Nephron progenitor cell (in vitro differentiated cells): Measurements from ENCODE around the gene TAGLN2.

ENCODE experiments used
- DNase-seq: peaks from one replicate; pipeline ENCODE4 v3.0.0; 2021
- H3K27ac Mint-ChIP-seq: 2 replicates; pipeline ENCODE4 v1.8.0; 2021; ENCODE audit warnings: mild to moderate bottlenecking, moderate library complexity, mixed read lengths
- H3K27me3 Mint-ChIP-seq: 2 replicates; pipeline ENCODE4 v1.8.0; 2021; ENCODE audit warnings: mild to moderate bottlenecking, low read depth, mixed read lengths; ENCODE audit not compliant: poor library complexity
- H3K36me3 Mint-ChIP-seq: 2 replicates; pipeline ENCODE4 v1.8.0; 2021; ENCODE audit warnings: low read depth, mixed read lengths
- H3K4me1 Mint-ChIP-seq: 2 replicates; pipeline ENCODE4 v1.8.0; 2021; ENCODE audit warnings: mixed read lengths
- H3K4me3 Mint-ChIP-seq: 2 replicates; pipeline ENCODE4 v1.8.0; 2021; ENCODE audit warnings: mild to moderate bottlenecking, moderate library complexity, mixed read lengths
- H3K9me3 Mint-ChIP-seq: 2 replicates; pipeline ENCODE4 v1.8.0; 2021; ENCODE audit warnings: mild to moderate bottlenecking, moderate library complexity, mixed read lengths
- TF ChIP-seq, protein P1 (sequence below): fragments of 200-600 bp; sonication (generic); IDR thresholded peaks from 2 replicates; pipeline ENCODE4 v1.5.0; 2021; ENCODE audit warnings: antibody characterized with exemption

TAGLN2 gene

DNA sequence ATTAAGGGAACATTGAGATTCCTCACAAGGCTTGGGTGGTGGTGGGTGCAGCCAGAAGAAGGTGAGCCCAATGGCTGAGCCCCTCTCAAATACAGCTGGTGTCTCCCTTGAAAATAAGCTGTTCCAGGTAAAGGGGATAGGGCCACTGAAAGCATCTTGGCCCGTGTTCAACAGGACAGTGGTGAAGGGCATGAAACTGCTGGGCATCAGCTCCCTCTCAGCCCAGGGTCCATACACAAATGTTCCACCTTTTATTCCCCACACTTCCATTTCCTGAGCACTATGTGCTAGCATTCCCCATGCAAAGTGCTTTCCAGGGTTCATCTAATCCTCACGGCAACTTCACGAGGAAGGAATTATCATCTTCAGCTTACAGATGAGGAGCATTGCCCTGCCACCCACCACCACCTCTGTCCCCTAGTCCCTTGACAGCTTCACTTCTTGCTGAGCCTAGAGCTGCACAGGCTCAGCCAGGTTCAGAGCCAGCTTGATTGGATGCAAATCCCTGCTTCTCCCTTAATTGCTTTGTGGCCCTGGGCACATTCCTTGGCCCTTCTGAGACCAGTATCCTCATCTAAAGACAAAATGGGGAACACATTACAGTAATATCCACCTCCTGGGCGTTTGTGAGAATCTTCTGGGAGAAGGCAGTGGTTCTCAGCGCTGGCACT, 9.6 kb downstream of the TAGLN2 start:
- Mint-ChIP-seq H3K4me1 (peaks cover 42% of the 10 kb centered on the region), H3K4me3 (no peak overlapping the region), H3K27ac (no peak overlapping the region), H3K27me3 (peaks cover 6% of the 10 kb centered on the region), H3K9me3 (no peaks in the 10 kb centered on the region), H3K36me3 (peaks cover 10% of the 10 kb centered on the region)
- TF ChIP-seq, protein P1, sequence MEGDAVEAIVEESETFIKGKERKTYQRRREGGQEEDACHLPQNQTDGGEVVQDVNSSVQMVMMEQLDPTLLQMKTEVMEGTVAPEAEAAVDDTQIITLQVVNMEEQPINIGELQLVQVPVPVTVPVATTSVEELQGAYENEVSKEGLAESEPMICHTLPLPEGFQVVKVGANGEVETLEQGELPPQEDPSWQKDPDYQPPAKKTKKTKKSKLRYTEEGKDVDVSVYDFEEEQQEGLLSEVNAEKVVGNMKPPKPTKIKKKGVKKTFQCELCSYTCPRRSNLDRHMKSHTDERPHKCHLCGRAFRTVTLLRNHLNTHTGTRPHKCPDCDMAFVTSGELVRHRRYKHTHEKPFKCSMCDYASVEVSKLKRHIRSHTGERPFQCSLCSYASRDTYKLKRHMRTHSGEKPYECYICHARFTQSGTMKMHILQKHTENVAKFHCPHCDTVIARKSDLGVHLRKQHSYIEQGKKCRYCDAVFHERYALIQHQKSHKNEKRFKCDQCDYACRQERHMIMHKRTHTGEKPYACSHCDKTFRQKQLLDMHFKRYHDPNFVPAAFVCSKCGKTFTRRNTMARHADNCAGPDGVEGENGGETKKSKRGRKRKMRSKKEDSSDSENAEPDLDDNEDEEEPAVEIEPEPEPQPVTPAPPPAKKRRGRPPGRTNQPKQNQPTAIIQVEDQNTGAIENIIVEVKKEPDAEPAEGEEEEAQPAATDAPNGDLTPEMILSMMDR = no peak
- DNase-seq = no peak

DNA sequence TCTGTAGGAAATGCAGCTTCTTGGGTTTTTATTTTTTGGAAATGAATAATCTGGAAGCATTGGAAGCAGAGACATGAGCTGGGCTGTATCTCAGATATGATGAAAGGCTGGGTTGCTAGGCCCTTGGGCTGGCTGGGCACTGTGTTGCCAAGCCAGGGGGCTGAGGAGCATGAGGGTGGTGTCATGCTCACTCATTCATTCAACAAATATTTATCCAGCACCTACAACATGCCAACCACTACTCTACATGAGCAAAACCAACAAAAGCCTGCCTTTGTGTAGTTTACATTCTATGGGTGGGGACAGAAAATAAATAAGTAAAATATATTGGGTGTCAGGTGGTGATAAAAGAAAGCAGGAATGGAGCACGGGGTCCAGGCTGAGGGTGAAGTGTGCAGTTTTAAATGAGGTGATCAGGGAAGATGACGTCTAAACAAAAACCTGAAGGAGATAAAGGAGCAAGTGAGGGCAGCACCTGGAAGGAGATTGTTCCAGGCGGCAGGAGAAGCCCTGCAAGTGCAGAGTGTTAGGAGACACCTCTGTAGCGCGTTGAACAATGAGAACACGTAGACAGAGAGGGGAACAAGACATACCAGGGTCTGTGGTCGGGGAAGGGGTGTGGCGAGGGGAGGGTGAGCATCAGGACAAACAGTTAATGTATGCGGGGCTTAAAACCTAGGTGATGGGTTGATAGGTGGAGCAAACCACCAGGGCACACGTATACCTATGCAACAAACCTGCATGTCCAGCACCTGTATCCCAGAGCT, 10.9 kb downstream of the TAGLN2 start:
- DNase-seq = no peak
- no peaks in the 10 kb centered on the region for H3K9me3 Mint-ChIP-seq
- TF ChIP-seq, protein P1 = no peak
- no peak overlapping the region for H3K27ac Mint-ChIP-seq
- peaks cover 6% of the 10 kb centered on the region for H3K27me3 Mint-ChIP-seq
- H3K36me3 Mint-ChIP-seq = no peaks in the 10 kb centered on the region
- H3K4me3 Mint-ChIP-seq = no peak overlapping the region
- peaks cover 53% of the 10 kb centered on the region for H3K4me1 Mint-ChIP-seq

DNA sequence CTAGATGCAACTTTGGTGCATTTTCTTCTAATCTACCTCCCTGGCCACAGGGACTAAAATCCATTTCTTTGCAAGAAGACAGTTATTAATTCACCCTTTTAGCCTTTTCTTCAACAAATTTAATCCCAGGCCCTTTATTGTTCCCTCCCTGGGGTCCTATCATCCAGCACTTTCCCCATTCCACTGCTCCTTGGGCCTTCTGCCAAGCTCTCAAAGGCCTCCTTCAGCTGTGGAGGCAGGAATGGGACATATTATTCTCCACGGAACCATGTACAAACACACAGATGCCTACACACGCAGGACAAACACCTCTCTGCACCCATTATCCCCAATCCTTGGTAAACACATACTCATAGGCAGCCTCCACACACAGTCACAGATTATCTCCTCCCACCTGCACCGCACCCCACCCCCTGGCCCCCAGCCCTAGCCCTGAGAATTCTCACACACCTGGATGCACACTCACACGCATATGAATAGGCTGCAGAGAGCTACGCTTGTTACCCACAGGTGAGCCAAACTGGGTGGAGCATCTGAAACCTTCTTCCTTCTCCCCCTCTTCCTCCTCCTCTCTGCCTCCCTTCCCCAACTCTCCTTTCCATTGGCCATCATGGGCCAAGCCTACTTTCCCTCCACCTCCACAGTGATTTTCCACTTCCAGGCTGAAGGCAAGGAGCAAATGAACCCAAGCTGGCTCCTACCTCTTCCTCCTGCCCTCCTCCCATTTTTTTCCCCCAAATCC, 11.7 kb downstream of the TAGLN2 start:
- Mint-ChIP-seq H3K4me3 (no peak overlapping the region), H3K27me3 (peaks cover 6% of the 10 kb centered on the region), H3K4me1 (peaks cover 57% of the 10 kb centered on the region), H3K27ac (no peak overlapping the region), H3K36me3 (no peaks in the 10 kb centered on the region), H3K9me3 (no peaks in the 10 kb centered on the region)
- TF ChIP-seq, protein P1 = no peak
- DNase-seq = no peak

DNA sequence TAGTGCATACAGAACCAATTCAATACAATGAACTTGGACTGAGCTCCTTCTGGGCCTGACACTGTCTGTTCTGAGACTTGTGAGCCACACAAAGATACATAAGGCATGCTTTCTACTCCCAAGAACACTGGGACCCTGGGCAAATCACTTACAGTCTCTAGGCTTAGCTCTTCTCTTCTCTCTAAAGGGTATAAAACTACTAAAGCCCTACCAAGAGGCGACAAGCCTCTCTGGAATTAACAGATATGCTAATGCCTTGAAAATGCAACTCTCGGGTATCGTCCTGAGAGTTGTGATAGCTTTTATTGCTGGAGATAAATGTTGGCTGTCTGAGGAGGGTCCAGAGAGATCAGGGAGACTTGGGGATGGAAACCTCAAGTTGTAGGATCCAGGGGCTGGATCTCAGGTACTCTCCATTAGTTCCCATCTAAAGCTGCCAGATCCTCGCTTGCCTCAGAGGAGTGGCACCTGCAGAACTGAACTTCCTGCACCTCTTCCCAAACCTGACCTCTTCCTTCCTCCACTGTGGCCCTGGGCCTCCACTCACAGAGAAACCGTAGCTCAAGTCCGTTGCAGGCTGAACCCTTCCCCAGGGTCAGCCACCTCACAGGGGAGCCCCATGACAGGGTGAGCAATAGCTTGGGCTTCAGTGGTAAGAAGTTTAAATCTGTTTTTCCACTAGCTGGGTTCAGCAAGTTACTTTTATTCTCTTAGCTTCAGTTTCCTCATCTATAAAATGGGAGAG, 13.8 kb downstream of the TAGLN2 start:
- H3K4me1 Mint-ChIP-seq = peaks cover 43% of the 10 kb centered on the region
- TF ChIP-seq, protein P1 = no peak
- no peak overlapping the region for H3K27ac Mint-ChIP-seq
- peaks cover 8% of the 10 kb centered on the region for H3K27me3 Mint-ChIP-seq
- H3K36me3 Mint-ChIP-seq = no peaks in the 10 kb centered on the region
- no peak for DNase-seq
- H3K9me3 Mint-ChIP-seq = no peaks in the 10 kb centered on the region
- no peak overlapping the region for H3K4me3 Mint-ChIP-seq

DNA sequence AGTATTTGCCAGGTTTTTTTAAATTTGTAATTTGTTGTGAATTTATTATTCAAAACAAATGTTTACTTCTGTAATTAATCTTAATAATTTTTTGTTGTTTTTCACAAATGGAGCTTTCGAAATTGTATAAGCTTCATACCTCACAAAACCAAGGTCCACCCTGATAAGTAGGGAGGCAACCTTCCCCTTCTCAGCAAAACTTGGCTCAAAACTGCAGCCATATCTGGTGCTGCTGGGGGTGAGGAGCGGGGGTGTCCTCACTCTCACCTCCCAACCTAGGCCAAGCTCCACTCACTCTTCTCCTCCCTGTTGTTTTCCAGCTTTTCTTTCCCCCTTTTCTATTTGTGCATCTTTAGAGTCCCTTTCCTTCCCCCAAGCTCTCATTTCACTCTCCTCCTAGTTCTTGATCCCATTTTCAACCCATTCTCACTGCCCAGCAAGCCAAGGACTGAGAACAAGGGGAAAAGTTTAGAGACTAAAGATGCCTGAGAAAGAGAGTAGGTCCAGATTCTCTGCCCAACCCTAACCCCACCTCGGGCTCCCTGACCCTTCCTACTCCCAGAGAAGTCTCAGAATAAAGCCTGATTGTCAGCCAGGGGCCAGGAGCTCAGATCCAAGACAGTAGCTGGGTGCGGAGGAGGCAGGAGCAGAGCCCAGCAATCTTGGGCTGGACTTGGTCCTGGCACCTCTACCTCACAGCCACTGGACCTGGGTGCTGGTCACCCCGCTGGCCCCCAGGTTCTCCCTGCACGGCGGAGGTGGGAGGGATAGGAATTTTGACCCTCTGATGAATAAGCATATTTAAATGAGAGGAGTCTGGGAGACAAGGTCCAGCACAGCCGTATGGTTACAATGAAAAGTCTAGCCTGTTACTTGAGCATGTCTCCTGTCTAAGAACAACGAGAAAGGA, 17.0 kb downstream of the TAGLN2 start:
- Mint-ChIP-seq H3K27me3 (peaks cover 12% of the 10 kb centered on the region), H3K9me3 (peaks cover 21% of the 10 kb centered on the region), H3K4me1 (peaks cover 28% of the 10 kb centered on the region), H3K4me3 (no peak overlapping the region), H3K36me3 (peaks cover 6% of the 10 kb centered on the region), H3K27ac (no peak overlapping the region)
- TF ChIP-seq, protein P1 = no peak
- no peak for DNase-seq
